Renal cortex interstitium (tissue), 11 donors: ENCODE measurements around the gene THBS1. TPM values are rescaled to one million over a fixed set of nuclear protein-coding genes. Genes with fewer than 3 reads are reported as not detected.

Experiments
- DNase-seq, 11 donors: peaks; one replicate each; pipeline ENCODE4 v3.0.0-alpha.2; 2013; ENCODE audit warnings: low read depth in 9 of 11, low spot score in 4 of 11; ENCODE audit errors: extremely low read depth in 1 of 11
- polyA plus RNA-seq, 3 donors: library from polyadenylated mRNA; unstranded; fragments of 120-200 nt; gene quantifications; one replicate each; pipeline ENCODE4 v1.2.1, GENCODE V29; 2013; ENCODE audit not compliant: insufficient read length in 3 of 3

The THBS1 gene
- polyA plus RNA-seq, 3 donors: 153 to 217 (median 188) TPM

DNA sequence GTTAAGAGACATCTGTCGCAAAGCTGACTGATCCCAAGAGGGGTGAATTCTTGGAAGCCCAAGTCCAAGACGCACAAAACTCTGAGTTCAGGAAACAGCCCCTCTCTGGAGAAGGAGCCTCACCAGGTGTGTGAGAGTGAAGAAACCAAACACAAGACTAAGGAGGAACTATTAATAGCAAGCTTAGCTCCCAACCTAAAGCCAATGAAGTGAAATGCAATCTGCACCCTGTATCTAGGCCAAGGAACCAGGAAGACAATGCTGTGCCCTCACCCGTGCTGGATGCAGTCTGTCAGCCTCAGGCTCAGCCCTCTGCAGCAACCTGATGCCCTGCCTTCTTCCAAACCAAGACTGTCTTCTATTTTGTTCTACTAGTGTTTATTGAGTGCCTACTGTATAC, 22.5 kb upstream of the THBS1 start:
- DNase-seq: no peak

DNA sequence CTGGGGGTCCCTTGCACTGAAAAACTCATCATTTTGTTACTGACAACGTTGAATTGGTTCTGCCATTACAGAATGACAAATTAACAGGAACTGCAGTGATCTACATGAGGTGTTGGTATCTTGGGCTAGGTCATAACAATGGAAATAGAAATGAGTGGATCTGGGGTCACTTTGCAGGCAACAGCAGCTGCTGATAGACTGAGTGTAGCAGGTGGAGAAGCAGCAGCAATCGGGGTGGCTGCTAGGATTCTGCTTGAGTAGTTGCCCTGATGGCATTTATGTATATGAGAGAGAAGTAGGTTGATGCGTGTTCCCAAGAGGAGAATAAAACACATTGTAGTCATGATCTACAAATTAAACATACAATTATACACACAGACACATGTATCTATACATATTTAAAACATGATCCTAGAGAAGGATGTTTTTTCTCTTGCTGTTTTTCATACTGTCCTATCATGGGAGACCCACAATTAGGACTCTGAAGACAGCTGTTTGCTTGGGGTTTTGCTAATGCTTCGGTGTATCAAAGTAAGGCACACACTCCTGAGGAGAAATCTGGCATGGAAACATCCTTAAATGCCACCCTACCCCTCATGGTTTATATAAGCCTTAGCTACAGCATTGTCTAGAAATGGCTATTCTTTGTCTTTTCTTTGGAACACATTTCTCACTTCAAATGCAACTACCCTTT, 15.8 kb upstream of the THBS1 start:
- DNase-seq: no peak

DNA sequence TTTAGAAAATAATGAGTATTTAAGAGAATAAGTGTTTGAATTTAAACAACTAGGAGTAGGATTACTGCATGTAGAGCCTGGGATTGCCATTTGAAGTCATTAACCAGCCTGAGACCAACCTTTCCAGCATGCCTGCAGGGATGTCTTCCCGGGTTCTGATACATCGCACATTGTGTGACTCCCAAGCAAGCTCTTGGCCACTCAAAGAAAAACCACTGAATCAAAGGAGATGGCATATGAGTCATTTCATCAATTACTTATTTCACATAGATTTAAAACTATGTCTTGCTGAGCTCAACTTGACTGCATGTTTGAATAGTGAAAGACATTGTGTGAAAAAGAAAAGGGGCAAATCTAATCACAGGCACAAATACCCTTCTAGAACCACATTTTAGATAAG, 15.0 kb upstream of the THBS1 start:
- DNase-seq: no peak

DNA sequence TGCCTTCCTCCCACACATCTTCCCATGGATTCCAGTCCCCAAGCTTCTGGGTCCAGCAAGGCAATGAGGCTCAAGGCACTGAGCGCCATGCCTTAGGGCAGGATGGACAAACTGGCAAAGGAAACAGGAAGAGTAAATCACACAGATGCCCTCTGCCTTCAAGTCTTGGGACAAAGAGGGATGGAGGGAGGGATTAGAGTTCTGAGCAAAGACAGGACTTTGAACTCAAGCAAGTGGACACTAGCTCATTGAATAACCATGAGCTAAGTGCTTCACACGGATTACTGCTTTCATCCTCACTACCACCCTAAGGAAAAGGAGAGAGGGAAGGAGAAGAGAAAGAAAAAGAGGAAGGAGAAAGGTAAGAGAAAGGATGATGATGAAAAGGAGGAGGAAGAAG, 7.6 kb upstream of the THBS1 start:
- DNase-seq: no peak

DNA sequence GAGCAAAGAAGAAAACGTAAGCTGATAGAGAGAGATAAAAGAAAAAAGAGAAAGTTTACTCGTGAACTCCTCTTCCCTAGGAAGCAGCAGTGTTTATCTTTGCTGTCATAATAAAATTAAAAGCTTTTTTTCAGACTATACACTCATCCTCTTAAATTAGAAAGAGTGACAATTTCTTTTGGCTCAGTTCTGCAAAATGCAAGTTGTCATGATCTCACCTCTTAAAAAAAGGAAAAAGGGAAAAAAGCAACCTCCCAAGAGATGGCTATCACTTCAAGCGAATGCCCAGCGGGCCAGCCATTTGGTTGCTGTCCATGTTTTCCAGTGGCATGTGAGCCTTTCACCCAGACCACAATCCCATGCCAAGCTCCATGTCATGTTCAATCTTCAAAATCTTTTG, 7.0 kb upstream of the THBS1 start:
- DNase-seq: no peak

DNA sequence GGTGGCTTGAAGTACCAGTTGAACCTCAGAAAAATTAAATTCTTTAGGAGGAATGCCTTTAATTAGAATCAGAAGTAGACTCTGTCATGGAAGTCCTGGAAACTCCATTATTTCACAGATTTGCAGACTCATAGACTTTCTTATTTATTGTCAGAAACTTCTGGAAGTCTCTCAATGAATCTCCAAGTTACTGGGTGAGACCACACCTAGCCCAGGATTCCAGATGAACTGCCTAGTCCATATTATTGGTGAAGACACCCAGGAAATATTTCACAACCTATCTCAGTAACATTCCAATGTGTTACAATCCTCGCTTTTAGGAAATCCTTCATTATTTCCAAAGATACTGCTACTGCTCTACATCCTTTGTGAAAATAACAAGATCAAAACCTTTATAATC, 6.5 kb upstream of the THBS1 start:
- DNase-seq: no peak

DNA sequence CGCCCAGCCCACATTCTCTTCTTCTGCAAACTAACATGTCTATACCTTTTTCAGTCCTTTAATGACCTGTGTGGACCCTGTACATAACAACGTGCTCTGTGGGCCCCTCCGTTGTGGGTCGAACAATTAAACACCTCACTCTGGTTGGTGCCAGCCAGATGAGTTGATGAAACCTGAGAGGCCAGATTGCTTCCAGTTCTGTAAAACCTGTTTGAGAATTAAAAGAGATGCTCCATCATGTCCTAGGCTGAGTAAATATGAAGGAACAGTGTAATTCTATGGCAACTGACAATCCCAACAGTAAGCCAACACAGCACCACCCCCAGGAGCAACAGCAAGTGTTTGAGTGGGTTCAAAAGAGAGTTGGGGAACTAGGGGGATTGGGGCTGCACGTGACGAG, 5.7 kb upstream of the THBS1 start:
- no peak for DNase-seq

DNA sequence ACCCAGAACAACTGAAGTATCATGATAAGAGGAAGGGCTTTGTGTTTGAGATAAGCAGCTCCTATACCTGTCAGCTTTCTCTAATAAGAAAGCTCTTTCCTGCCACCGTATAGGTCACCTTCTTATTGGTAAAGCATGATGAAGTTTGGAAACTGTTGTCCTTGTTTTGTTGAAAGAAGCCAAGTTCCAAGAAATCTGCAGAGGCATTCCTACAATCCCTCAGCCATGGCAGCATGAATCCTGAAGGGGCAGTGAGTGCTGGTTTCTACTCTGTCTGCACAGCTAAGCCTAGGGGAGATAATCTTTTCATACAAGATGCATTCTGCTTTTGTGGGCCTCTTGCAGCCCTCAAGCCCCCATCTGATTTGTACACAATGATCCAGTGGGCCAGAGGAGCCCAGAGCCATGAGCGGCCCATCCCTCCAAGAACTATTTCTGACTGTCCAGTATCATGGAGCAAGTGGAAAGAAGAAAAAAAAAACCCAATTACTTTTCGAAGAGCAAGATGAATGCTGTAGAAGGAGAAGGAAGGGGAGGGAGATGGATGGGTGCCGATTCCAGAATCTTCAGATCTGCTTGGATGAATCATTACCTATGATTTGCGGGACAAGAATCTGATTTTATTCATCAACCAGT, 1.9 kb upstream of the THBS1 start:
- DNase-seq: no peak

DNA sequence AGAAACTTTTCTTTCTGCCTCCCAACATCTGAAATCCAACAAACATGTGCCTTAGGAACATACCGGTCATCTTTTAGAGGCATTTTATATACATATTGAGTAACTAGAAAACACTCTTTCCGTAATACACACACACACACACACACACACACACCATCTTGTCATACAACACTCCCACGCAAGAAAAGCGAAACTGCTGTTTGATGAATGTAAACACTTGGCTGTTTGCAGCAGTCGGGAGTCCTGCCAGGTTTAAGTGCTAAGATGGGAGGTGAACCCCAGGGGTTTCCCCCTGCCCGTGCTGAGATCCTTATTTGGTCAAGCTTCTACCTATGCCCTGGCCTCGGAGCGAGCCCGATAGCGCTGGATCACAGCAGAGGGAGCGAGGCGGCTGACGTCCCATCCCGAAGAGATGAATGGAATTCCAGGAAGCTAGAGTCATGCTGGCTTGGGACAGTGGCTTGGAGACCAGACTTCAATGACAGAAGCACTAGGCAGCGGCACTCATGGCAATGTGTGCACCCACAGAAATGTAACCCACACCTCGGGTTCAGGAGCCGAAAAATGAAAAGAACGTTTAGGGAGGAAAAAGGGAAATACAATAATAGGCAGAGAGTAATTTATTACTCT, 1.3 kb upstream of the THBS1 start:
- peak in 9 of 11 donors; percentile 49 to 76 (median 55) for DNase-seq

DNA sequence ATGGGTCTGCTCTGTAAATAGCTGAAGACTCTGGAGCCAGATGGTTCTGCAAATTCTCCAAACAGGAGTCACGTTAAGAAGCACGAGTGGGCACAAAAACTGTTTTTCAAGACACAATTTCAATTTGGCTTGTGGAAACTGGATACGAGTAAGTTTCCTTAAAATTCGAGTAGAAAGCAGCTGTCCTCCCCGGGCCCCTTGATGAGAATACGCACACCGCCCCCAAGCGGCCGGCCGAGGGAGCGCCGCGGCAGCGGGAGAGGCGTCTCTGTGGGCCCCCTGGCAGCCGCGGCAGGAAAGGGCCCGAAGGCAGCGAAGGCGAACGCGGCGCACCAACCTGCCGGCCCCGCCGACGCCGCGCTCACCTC, 778 bp upstream of the THBS1 start:
- DNase-seq: peak; percentile 75 to 94 (median 89)

DNA sequence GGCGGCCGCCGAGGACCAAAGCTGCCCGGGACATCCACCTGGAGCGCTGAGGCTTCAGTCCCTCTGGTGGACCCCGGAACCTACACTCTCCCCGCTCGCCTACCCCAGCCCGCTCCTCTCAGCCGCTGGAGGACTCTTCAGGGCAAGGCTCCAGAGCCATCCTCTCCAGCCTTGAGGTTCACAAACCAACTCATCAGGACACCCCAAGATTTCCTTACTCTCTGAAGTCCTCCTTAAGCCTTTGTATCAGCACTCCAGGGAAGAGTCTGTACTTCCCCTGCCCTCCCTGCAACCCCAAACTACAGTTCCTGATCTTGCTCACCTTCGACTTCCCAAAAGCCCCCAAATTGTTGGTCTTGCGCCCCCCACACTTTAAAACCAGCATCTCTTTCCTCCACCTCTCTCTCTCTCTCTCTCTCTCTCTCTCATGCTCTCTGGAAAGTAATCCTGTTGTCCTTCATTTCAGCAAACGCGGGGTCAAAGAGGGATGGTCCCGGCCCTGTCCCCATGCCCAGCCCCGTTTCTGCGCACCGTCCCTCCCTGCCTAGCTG, 438 bp downstream of the THBS1 start:
- no peak for DNase-seq

DNA sequence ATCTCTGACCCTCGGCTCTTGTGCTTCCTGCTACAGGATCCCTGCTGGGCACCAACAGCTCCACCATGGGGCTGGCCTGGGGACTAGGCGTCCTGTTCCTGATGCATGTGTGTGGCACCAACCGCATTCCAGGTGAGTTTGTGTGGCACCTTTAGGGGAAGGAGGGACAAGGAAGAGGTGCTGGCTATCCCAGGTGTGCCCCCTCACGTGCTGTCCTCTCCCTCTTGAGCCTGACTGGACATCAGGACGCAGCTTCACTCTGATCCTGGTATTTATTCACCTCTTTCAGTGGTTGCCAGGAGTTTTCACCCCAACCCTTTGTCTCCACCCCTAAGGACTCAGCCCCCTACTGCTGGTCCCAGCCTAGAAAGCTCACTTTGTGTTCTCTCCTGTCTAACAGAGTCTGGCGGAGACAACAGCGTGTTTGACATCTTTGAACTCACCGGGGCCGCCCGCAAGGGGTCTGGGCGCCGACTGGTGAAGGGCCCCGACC, 960 bp downstream of the THBS1 start:
- DNase-seq: peak in 4 of 11 donors; percentile 30 to 57 (median 46)

DNA sequence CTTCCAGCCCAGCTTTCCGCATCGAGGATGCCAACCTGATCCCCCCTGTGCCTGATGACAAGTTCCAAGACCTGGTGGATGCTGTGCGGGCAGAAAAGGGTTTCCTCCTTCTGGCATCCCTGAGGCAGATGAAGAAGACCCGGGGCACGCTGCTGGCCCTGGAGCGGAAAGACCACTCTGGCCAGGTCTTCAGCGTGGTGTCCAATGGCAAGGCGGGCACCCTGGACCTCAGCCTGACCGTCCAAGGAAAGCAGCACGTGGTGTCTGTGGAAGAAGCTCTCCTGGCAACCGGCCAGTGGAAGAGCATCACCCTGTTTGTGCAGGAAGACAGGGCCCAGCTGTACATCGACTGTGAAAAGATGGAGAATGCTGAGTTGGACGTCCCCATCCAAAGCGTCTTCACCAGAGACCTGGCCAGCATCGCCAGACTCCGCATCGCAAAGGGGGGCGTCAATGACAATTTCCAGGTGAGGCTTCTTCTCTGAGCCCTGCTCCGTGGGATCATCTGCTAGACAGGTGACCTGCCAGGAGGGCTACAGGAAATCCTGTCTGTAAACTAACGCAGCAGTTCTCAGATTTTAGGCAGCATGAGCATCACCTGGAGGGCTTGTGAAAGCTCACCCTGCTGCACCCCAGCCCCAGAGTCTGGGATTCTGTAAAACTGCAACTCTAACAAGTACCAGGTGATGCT, 1.6 kb downstream of the THBS1 start:
- no peak for DNase-seq

DNA sequence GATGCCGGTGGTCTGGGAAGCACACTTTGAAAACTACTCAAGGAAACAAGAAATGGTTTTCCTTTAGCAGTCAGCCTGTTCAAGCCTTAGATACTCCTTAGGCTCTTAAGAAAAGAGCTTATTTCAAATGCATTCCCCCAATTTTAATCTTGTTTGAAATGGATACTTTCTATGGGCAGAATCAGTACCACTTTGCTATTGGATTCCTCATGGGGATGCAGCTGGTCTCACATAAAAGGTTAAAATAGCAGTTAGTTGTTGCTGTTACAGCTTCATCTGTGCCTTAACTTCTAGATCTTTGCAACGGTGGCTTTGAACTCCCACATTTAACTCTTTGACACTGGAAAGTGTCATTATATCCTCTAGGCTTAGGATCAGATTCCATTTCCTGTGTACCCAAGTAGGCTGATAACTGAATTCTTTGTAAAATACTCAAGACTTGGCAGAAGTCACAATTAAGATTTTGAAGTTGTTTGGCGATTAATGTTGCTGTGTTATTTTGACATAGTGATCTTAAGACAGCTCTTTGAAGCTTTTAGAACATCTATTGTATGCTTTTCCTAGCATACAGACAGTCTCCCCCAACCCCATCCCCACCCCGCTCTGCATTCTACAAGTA, 2.2 kb downstream of the THBS1 start:
- DNase-seq: no peak

DNA sequence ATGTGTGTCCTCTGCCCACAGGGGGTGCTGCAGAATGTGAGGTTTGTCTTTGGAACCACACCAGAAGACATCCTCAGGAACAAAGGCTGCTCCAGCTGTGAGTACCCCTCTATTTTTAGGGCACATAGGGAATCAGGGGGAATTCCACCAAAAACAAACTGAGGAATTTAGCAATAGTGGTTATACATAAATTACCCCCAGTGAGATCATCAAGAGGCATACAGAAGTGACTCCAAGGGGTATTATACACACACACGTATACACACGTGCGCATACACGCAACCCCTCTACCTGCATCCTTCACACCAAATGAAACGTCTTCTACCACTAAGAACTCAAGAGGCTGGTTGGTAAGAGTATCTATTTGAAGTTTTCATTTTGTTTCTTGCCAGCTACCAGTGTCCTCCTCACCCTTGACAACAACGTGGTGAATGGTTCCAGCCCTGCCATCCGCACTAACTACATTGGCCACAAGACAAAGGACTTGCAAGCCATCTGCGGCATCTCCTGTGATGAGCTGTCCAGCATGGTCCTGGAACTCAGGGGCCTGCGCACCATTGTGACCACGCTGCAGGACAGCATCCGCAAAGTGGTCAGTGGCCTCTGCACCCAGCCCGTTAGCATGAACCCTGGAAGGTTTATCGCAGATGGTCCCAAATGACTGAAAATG, 2.9 kb downstream of the THBS1 start:
- no peak for DNase-seq

DNA sequence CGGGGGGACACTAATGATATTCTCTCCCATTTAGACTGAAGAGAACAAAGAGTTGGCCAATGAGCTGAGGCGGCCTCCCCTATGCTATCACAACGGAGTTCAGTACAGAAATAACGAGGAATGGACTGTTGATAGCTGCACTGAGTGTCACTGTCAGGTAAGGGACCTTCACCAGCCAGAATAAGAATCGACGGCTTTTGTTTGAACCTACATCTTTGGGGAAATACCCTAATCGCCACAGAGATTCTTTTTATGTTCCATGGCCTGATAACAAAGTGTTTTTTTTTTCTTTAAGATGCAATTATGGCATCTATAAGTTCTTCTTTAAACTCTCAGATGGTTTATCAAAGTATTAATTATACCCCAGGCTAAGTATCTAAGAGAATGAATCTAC, 3.4 kb downstream of the THBS1 start:
- DNase-seq: no peak

DNA sequence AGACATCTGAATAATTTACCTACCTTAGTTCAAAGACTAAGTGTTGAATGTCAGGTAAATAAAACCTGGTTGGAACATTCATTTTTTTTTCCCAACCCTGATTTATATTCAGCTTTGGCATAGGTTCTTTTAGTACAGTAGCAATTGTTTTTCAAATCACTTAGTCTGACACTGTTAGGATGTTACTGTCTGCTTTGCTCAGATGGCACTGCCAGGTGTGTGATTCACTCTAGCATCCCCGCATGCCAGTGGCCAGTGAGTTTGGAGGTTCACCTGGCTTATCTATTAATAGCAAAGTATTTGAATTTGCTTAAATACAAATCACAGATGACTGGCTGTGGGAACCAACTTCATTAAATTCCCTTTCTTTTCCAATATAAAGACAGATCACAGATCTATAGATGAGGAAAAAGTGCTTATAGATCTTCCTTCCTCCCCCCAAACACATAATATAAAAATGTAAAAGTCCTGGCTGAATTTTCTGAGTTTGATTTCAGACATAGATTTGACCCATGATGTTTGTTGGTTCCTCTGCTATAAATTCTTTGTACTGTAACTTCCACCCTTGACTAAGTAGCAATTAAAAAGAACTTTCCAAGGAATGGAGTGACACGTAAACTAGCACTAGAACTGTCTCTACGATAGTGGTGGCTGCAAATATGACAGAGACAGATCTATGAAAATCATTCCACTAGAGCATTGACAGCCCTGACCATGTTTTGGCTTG, 3.9 kb downstream of the THBS1 start:
- no peak for DNase-seq

DNA sequence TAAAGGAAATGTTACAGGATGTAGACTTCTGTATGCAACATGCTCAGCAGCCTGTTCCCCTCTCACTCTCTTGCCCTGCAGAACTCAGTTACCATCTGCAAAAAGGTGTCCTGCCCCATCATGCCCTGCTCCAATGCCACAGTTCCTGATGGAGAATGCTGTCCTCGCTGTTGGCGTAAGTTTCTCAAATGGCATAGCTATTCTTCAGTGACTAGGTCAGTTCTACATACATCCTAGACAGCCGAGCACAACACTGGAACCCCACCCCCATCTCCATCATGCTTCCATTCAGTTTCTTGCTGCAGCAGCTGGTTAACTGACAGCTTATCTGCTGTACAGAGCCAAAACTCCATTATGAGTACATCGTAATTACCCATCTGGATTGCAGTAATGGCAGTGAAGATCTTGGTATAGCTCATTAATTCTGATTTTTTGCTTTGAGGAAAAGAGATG, 4.5 kb downstream of the THBS1 start:
- no peak for DNase-seq
